PC-9 (cell line): ENCODE data around the gene NFAM1. TPM values are rescaled to one million over a fixed set of nuclear protein-coding genes. Genes with fewer than 3 reads are reported as not detected.

Experiments
- BruUV-seq: library from RNA; stranded (reverse); fragments of 400-500 nt; replicated peaks from 2 replicates; lab custom pipeline; 2021; lab: Mats Ljungman, UMichigan
- CTCF ChIA-PET: fragments of 300-600 bp; sonication (Branson Sonifier 250); formaldehyde crosslinking; loops from one replicate; lab custom pipeline; 2022; ENCODE audit warnings: antibody characterized with exemption; lab: Charles Lee
- POLR2A ChIA-PET: fragments of 300-600 bp; sonication (Branson Sonifier 250); formaldehyde crosslinking; loops from one replicate; lab custom pipeline; 2022; ENCODE audit warnings: antibody characterized with exemption; ENCODE audit not compliant: unreplicated experiment; lab: Charles Lee
- DNase-seq, 2 experiments: peaks; one replicate each; pipeline versions ENCODE4 v3.0.0 to v3.0.0-alpha.2; 2015 to 2022; ENCODE audit warnings: mixed read lengths in 1 of 2
- H2AFZ ChIP-seq: fragments of 200-600 bp; sonication (generic); 2 replicates; pipeline ENCODE4 v1.8.1; 2017; ENCODE audit warnings: antibody characterized with exemption
- H3F3A ChIP-seq: fragments of 200-600 bp; sonication (generic); 2 replicates; pipeline ENCODE4 v1.8.1; 2017; ENCODE audit warnings: antibody characterized with exemption, mild to moderate bottlenecking, low read depth; ENCODE audit not compliant: insufficient read depth
- H3K27ac ChIP-seq: fragments of 200-600 bp; sonication (generic); 2 replicates; pipeline ENCODE4 v1.6.1; 2016; ENCODE audit warnings: mixed run types
- H3K27me3 ChIP-seq: fragments of 200-600 bp; sonication (generic); 2 replicates; pipeline ENCODE4 v1.6.1; 2016; ENCODE audit warnings: low read depth, mixed run types; ENCODE audit not compliant: insufficient read depth
- H3K36me3 ChIP-seq: fragments of 200-600 bp; sonication (generic); 2 replicates; pipeline ENCODE4 v1.6.1; 2016; ENCODE audit warnings: low read depth, mixed run types
- H3K4me1 ChIP-seq: fragments of 200-600 bp; sonication (generic); replicated peaks from 2 replicates; pipeline ENCODE4 v1.6.1; 2016; ENCODE audit warnings: mixed run types; ENCODE audit not compliant: insufficient read depth
- H3K4me2 ChIP-seq: fragments of 200-600 bp; sonication (generic); 2 replicates; pipeline ENCODE4 v1.6.1; 2017; ENCODE audit warnings: mixed run types
- H3K4me3 ChIP-seq: fragments of 200-600 bp; sonication (generic); 2 replicates; pipeline ENCODE4 v1.6.1; 2016; ENCODE audit warnings: mixed run types
- H3K79me2 ChIP-seq: fragments of 200-600 bp; sonication (generic); 2 replicates; pipeline ENCODE4 v1.6.1; 2017; ENCODE audit warnings: low read depth, mixed run types
- H3K9me2 ChIP-seq: fragments of 200-600 bp; sonication (generic); 2 replicates; pipeline ENCODE4 v1.8.1; 2017; ENCODE audit warnings: mild to moderate bottlenecking; ENCODE audit not compliant: insufficient read depth
- H3K9me3 ChIP-seq: fragments of 200-600 bp; sonication (generic); 2 replicates; pipeline ENCODE4 v1.8.1; 2016; ENCODE audit warnings: low read depth; ENCODE audit not compliant: insufficient read depth
- H4K20me1 ChIP-seq: fragments of 200-600 bp; sonication (generic); 2 replicates; pipeline ENCODE4 v1.8.1; 2017; ENCODE audit not compliant: insufficient read depth
- EZH2 ChIP-seq: fragments of 200-600 bp; sonication (generic); IDR thresholded peaks from 2 replicates; pipeline ENCODE4 v1.8.0; 2017; ENCODE audit warnings: antibody characterized with exemption, low read depth
- intact Hi-C: fragments of 100-400 bp; cut with micrococcal nuclease; formaldehyde crosslinking; loops from one replicate; pipeline ENCODE4 v1.10.0; 2022; ENCODE audit not compliant: unreplicated experiment
- total RNA-seq: library from RNA; stranded (reverse); gene quantifications from 2 replicates; pipeline ENCODE4 v1.2.3, GENCODE V29; 2021
- TF ChIP-seq, protein P1 (sequence below): fragments of 200-600 bp; sonication (generic); conservative IDR thresholded peaks from 2 replicates; pipeline ENCODE4 v1.6.1; 2017; ENCODE audit warnings: mixed run types, antibody characterized with exemption, mild to moderate bottlenecking, moderate library complexity

Gene NFAM1
- total RNA-seq, 1 experiment from 2014 or later: not detected

DNA sequence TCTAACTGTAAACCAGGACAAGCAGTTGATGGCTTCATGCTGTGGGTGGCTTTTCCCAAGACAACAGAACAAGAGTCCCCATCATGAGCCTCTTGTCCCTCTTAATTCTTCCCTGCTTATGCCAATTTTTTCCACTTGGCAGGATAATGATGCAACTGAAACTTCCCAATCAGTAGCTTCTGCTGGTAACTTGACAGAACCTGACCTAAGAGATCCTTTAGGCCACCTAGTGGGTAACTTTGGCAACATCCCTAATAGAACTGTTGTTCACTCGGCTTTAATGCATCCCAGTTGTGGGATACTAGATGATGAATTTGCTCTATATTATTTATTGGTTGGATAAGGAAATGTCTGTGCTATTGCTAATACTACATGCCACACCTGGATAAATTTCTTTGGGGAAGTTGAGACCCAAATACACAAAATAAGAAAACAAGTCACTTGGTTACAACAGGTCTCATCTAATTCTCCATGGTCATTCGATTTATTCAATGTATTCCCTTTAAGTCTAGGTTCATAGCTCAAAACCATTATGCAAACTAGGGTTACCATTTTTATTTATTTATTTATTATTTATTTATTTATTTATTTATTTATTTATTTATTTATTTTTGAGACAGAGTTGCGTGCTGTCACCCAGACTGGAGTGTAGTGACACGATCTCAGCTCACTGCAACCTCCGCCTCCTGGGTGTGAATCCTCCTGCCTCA, 41.4 kb upstream of the NFAM1 start:
- POLR2A ChIA-PET: no interaction called here

DNA sequence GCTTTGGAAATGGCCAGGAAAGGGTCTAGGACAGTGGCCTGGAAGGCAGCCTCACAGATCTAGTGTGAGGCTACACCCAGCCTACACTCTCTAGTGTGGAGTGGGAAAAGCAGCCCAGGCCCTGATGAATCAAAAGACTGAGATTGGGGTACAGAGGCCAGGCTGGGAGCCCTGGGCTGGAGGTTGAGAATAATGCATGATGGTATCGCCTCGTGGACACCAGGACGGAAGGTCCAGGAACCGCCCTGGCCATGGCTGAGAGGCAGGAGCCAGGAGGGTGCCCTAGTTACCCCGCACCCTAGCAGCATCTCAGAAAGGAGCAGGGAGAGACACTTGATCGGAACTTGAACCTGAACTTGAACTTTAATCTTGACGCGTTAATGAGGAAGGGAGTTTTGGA, 40.5 kb upstream of the NFAM1 start:
- H3K9me2 ChIP-seq: no peaks in the 10 kb centered on the region
- no peaks in the 10 kb centered on the region for H3K9me3 ChIP-seq
- H3K27me3 ChIP-seq: peaks cover 11% of the 10 kb centered on the region; the same call in 1 of the 2 replicates
- H3F3A ChIP-seq: no peaks in the 10 kb centered on the region
- H3K4me2 ChIP-seq: no peak overlapping the region
- no peaks in the 10 kb centered on the region for H3K79me2 ChIP-seq
- H3K4me3 ChIP-seq: no peak overlapping the region
- no peaks in the 10 kb centered on the region for H3K4me1 ChIP-seq
- DNase-seq: no peak
- no peak overlapping the region for H2AFZ ChIP-seq
- no peaks in the 10 kb centered on the region for H4K20me1 ChIP-seq
- intact Hi-C loops: no loop called here
- TF ChIP-seq EZH2: no peak
- TF ChIP-seq, protein P1, sequence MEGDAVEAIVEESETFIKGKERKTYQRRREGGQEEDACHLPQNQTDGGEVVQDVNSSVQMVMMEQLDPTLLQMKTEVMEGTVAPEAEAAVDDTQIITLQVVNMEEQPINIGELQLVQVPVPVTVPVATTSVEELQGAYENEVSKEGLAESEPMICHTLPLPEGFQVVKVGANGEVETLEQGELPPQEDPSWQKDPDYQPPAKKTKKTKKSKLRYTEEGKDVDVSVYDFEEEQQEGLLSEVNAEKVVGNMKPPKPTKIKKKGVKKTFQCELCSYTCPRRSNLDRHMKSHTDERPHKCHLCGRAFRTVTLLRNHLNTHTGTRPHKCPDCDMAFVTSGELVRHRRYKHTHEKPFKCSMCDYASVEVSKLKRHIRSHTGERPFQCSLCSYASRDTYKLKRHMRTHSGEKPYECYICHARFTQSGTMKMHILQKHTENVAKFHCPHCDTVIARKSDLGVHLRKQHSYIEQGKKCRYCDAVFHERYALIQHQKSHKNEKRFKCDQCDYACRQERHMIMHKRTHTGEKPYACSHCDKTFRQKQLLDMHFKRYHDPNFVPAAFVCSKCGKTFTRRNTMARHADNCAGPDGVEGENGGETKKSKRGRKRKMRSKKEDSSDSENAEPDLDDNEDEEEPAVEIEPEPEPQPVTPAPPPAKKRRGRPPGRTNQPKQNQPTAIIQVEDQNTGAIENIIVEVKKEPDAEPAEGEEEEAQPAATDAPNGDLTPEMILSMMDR: no peak
- ChIA-PET CTCF (interaction anchor here (0.6 kb wide), 1 partner anchor 506 kb away, joined by 3 read pairs; no protein-coding TSS in a partner anchor), POLR2A (no interaction called here)
- BruUV-seq: no TSS peak
- H3K36me3 ChIP-seq: no peaks in the 10 kb centered on the region
- no peak overlapping the region for H3K27ac ChIP-seq

More for the DNA sequence above, 41.4 kb upstream of the NFAM1 start:
- H3K4me1 ChIP-seq: no peaks in the 10 kb centered on the region
- intact Hi-C loops: no loop called here
- no peak overlapping the region for H3K27ac ChIP-seq
- no peaks in the 10 kb centered on the region for H3K79me2 ChIP-seq
- H2AFZ ChIP-seq: no peak overlapping the region
- no peaks in the 10 kb centered on the region for H3K9me2 ChIP-seq
- H3K4me2 ChIP-seq: no peak overlapping the region
- no peaks in the 10 kb centered on the region for H3K9me3 ChIP-seq
- CTCF ChIA-PET: interaction anchor here (0.6 to 0.9 kb wide), 3 partner anchors 16 to 795 kb away, joined by 3 to 4 read pairs (median 4); no protein-coding TSS in a partner anchor
- H4K20me1 ChIP-seq: no peaks in the 10 kb centered on the region
- H3K4me3 ChIP-seq: no peak overlapping the region
- TF ChIP-seq EZH2: no peak
- TF ChIP-seq, protein P1: peak; percentile 86
- no peaks in the 10 kb centered on the region for H3K36me3 ChIP-seq
- BruUV-seq: no TSS peak
- H3F3A ChIP-seq: no peaks in the 10 kb centered on the region
- DNase-seq: peak; percentile 22 to 64
- peaks cover 1% of the 10 kb centered on the region; the same call in 1 of the 2 replicates for H3K27me3 ChIP-seq

DNA sequence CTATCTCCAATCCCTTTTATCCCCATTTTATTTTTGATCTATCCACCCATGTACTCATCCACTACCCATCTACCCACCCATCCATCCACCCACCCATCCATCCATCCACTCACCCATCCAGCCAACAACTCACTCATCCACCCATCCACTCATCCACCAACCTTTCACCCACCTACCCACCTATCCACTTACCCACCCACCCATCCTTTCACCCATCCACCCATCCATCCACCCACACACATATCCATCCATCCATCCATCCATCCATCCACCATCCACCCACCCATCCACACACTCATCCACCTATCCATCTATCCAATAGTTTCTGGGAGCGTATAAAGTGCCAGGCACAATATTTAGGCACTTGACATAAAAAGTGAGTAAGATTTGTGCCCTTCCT, 39.2 kb upstream of the NFAM1 start:
- no peaks in the 10 kb centered on the region for H4K20me1 ChIP-seq
- H3K9me2 ChIP-seq: no peaks in the 10 kb centered on the region
- H3K79me2 ChIP-seq: no peaks in the 10 kb centered on the region
- H3K9me3 ChIP-seq: no peaks in the 10 kb centered on the region
- no TSS peak for BruUV-seq
- intact Hi-C loops: no loop called here
- peaks cover 11% of the 10 kb centered on the region; the same call in 1 of the 2 replicates for H3K27me3 ChIP-seq
- no peaks in the 10 kb centered on the region for H3K36me3 ChIP-seq
- no peaks in the 10 kb centered on the region for H3F3A ChIP-seq
- no peak overlapping the region for H2AFZ ChIP-seq
- no peak for DNase-seq
- no peak overlapping the region for H3K4me3 ChIP-seq
- POLR2A ChIA-PET: no interaction called here
- TF ChIP-seq, protein P1: no peak
- TF ChIP-seq EZH2: no peak
- no peak overlapping the region for H3K27ac ChIP-seq
- no peak overlapping the region for H3K4me2 ChIP-seq
- H3K4me1 ChIP-seq: no peaks in the 10 kb centered on the region
- CTCF ChIA-PET: interaction anchor here (0.6 kb wide), 1 partner anchor 434 kb away, joined by 5 read pairs; no protein-coding TSS in a partner anchor
